Choroid plexus epithelial cell (primary cell): ENCODE results near the gene PLXNC1.

Source experiments
- DNase-seq: peaks from one replicate; pipeline ENCODE4 v3.0.0-alpha.2; 2010; ENCODE audit warnings: low read depth
- H3K4me3 ChIP-seq: 2 replicates; pipeline ENCODE4 v1.5.1; 2011; ENCODE audit warnings: low read depth, mild to moderate bottlenecking, control low read depth, low read length, moderate library complexity
- CTCF ChIP-seq: conservative IDR thresholded peaks from 2 replicates; pipeline ENCODE4 v1.5.1; 2011; ENCODE audit warnings: low read depth, mild to moderate bottlenecking, control low read depth, inconsistent platforms, low read length, moderate library complexity

The PLXNC1 gene

GRCh38 chr12:94185801-94186200 lies 37.4 kb downstream of the PLXNC1 start:
- H3K4me3 ChIP-seq = no peak overlapping the region
- no peak for TF ChIP-seq CTCF
- no peak for DNase-seq

DNA sequence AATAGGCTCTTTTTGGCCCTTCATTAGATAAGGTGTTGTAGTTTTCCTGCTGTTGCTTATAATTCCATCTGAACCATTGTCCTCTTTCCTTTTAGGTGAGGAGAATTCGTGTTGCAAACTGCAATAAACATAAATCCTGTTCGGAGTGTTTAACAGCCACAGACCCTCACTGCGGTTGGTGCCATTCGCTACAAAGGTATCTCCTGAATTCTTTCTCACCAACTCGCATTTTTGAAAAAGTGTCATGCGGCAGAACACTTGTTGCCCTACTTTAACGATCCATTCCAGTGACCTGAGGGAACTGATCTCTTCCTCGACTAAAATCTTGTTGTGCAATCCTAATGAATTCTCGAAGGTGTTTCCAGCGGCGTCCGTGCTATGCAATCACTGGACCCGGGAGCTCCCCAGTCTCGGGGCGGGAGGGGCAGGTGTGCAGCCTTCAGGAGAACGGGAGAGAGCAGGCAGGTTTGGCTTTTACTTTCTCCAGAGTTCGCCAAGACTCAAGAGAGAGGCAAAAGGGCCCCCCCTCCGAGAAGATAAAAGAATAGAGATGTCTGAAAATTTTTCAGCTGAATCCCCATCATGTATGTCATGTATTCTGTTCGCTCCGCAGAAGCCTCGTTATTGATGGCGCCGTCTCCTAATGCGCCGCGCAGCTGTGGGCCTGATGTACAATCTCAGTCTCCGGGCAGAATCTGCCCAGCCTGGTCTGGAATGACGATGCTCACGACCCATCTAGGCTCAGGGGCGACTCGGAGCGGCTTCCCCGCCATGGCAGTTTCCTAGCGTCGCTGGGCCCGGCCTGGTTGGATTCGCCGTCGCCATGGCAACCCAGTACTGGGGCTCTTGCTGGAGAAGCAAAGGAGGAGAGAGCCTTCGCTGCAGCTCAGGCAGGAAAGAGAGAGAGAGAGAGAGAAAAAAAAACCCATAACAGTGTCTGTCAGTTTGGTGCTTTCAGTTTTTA lies 38.2 kb downstream of the PLXNC1 start:
- TF ChIP-seq CTCF = no peak
- DNase-seq = peak; percentile 76
- peak overlapping the region; percentile 46 for H3K4me3 ChIP-seq

- H3K4me3 ChIP-seq = no peak overlapping the region
- no peak for TF ChIP-seq CTCF
- DNase-seq = no peak
Measured at GRCh38 chr12:94187361-94187760, 39.0 kb downstream of the PLXNC1 start.

DNA sequence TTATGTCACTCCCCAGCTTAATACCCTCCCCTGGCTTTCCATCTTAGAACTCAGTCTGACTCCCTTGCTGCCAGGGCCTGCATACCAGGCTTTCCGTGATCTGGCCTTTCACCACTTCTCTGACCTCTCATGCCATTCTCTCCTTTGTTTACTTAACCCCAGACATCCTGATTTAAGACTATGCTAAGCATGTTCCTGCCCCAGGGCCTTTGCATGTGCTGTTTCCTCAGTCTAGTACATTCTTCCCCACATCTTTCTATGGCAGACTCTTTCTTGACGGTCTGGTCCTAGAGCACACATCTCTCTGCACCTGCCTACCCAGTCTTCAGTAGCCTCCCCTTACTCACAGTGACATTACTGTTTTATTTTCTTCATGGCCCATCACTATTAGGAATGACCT lies 42.2 kb downstream of the PLXNC1 start:
- no peak for DNase-seq
- no peak for TF ChIP-seq CTCF
- H3K4me3 ChIP-seq = no peak overlapping the region

GRCh38 chr12:94191023-94191422 lies 42.6 kb downstream of the PLXNC1 start:
- H3K4me3 ChIP-seq = no peak overlapping the region
- TF ChIP-seq CTCF = no peak
- DNase-seq = no peak

DNA sequence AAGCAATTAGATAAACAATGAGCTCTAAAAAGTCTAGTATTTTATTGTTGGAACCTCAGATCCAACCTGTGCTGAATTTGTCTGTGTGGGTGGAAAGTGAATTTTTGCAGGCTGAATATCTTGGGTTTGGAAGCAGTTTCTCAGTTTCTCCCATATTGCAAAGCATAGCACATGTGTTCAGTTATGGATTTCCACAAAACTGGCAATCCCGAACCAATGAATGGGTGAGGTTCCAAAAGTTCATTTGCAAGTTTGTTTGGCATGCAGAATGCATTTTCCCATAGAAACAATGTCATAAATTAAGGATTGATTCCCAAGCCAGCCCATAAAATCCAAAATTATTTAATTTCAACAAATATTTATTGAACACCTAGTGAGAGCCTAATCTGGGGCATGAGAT lies 43.4 kb downstream of the PLXNC1 start:
- no peak overlapping the region for H3K4me3 ChIP-seq
- no peak for TF ChIP-seq CTCF
- no peak for DNase-seq

DNA sequence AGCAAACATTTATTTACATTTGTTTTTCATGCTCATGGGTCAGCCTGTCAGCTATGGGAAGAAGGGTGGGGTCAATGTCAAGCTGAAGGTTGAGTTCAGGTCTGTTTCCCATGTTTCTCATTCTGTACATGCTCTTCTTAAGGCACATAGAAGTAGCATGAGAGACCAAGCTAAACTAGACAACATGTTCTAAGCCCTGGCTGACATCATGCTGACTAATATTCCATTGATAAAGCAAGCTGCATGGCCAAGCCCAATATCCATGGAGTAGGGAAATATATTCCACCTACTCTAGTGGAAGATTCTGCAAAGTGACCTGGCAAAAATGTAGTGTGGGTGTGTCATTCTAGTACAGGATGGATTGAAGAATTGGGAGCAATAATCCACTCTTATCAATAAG lies 44.1 kb downstream of the PLXNC1 start:
- no peak for TF ChIP-seq CTCF
- no peak overlapping the region for H3K4me3 ChIP-seq
- no peak for DNase-seq
